OCI-LY3 (cell line): ENCODE results near the gene EPB41L4A.

ENCODE experiments used
- H2AFZ ChIP-seq: fragments of 200-600, 300-600 bp; shearing (Covaris generic); 2 replicates; pipeline ENCODE4 v1.6.0; 2014; ENCODE audit warnings: antibody characterized with exemption, low read depth, low read length
- H3K27ac ChIP-seq: fragments of 200-600, 300-600 bp; sonication (generic); 2 replicates; pipeline ENCODE4 v1.5.1; 2014; ENCODE audit warnings: mild to moderate bottlenecking, low read length, moderate library complexity, mixed read lengths
- H3K27me3 ChIP-seq: fragments of 200-600, 300-600 bp; sonication (generic); 2 replicates; pipeline ENCODE4 v1.6.1; 2014; ENCODE audit warnings: low read depth, low read length, mixed read lengths
- H3K36me3 ChIP-seq: fragments of 200-600, 300-600 bp; sonication (generic); replicated peaks from 2 replicates; pipeline ENCODE3; 2014; ENCODE audit warnings: low read depth, low read length, mixed read lengths
- H3K4me1 ChIP-seq: fragments of 300-600, 200-600 bp; sonication (generic); 2 replicates; pipeline ENCODE4 v1.6.1; 2014; ENCODE audit warnings: low read length, mixed read lengths
- H3K4me2 ChIP-seq: fragments of 200-600, 300-600 bp; sonication (generic); 2 replicates; pipeline ENCODE4 v1.6.1; 2014; ENCODE audit warnings: low read length, mixed read lengths
- H3K4me3 ChIP-seq: fragments of 300-600, 200-600 bp; sonication (generic); 2 replicates; pipeline ENCODE4 v1.5.1; 2014; ENCODE audit warnings: antibody characterized with exemption, mild to moderate bottlenecking, low read length, moderate library complexity
- H3K79me2 ChIP-seq: fragments of 300-600, 200-600 bp; shearing (Covaris generic); 2 replicates; pipeline ENCODE4 v1.6.1; 2014; ENCODE audit warnings: mild to moderate bottlenecking, low read length, mixed read lengths
- H3K9ac ChIP-seq: fragments of 300-600, 200-600 bp; shearing (Covaris generic); 2 replicates; pipeline ENCODE4 v1.6.0; 2014; ENCODE audit warnings: mild to moderate bottlenecking, low read length, moderate library complexity
- H3K9me3 ChIP-seq: fragments of 200-600, 300-600 bp; shearing (Covaris generic); 2 replicates; pipeline ENCODE4 v1.6.1; 2014; ENCODE audit warnings: low read length, mixed read lengths; ENCODE audit not compliant: insufficient read depth
- H4K20me1 ChIP-seq: fragments of 200-600, 300-600 bp; sonication (generic); 2 replicates; pipeline ENCODE4 v1.6.1; 2016; ENCODE audit warnings: low read length, mixed read lengths; ENCODE audit not compliant: insufficient read depth
- EZH2phosphoT487 ChIP-seq: fragments of 200-600 bp; shearing (Covaris generic); IDR thresholded peaks from 2 replicates; pipeline ENCODE4 v1.6.1; 2018; ENCODE audit warnings: antibody characterized with exemption, mixed run types, low read depth
- TF ChIP-seq, protein P1 (sequence below): fragments of 200-600, 300-600 bp; sonication (generic); IDR thresholded peaks from 2 replicates; pipeline ENCODE4 v1.5.1; 2014; ENCODE audit warnings: antibody characterized with exemption, low read length, low read depth

The EPB41L4A gene

DNA sequence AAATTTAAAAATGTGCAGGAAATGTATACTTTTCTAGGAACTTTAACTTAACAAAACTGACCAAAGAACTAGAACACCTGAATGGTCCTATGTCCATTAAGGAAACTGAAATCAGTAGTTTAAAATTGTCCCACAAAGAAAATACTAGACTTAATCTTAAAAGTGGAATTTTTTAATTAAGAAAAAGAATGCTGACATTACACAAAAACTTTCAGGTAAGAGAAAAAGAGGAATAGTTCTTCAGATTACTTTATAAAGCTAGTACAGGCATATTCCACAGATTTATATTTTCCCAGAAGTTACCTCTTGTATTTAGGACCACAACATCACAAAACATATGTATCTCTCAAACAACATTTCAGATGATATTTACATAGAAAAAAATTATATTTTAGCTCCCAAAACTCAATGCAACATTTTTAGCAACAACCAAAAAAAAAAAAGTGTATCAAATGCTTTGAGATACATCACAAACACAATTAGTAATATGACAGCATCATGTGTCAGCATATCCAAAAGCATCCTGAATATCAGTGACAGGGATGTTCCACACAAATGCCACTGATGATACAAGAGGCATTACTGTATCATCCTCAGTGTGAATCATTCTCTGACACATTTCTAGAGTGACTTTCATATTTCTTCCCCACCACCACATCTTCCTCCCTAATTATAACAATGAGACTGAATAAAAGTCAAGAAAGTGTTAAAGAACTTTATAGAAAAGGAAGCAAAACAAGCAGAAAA is 264.0 kb downstream of the EPB41L4A start:
- Histone ChIP-seq H3K36me3 (no peaks in the 10 kb centered on the region), H3K27ac (no peak overlapping the region), H3K4me2 (no peak overlapping the region), H3K27me3 (no peaks in the 10 kb centered on the region), H4K20me1 (no peaks in the 10 kb centered on the region), H3K9me3 (no peaks in the 10 kb centered on the region), H3K4me3 (no peak overlapping the region), H3K4me1 (peaks cover under 1% of the 10 kb centered on the region; the same call in 1 of the 2 replicates), H3K79me2 (no peaks in the 10 kb centered on the region), H3K9ac (no peak overlapping the region), H2AFZ (no peak overlapping the region)
- TF ChIP-seq, protein P1, sequence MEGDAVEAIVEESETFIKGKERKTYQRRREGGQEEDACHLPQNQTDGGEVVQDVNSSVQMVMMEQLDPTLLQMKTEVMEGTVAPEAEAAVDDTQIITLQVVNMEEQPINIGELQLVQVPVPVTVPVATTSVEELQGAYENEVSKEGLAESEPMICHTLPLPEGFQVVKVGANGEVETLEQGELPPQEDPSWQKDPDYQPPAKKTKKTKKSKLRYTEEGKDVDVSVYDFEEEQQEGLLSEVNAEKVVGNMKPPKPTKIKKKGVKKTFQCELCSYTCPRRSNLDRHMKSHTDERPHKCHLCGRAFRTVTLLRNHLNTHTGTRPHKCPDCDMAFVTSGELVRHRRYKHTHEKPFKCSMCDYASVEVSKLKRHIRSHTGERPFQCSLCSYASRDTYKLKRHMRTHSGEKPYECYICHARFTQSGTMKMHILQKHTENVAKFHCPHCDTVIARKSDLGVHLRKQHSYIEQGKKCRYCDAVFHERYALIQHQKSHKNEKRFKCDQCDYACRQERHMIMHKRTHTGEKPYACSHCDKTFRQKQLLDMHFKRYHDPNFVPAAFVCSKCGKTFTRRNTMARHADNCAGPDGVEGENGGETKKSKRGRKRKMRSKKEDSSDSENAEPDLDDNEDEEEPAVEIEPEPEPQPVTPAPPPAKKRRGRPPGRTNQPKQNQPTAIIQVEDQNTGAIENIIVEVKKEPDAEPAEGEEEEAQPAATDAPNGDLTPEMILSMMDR: no peak
- TF ChIP-seq EZH2phosphoT487: no peak

DNA sequence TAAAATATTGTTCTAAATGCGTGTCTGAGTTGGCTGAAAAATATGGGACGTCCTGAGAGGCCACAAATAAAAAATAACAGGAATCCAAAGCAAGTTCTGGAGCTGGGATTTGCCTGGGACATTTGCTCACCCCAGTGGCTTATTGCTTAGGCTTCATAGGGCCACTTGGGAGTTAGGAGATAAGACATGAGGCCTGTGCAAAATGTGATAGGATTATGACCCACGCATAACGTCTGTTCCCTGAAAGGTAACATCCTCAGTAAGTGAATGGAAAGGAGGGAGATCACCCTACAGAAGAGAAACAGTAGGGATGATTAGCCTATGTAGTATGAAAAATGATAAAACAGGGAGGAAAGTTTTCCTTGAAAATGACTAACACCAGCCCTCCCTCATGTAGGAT is 269.4 kb downstream of the EPB41L4A start:
- Histone ChIP-seq H3K36me3 (no peaks in the 10 kb centered on the region), H3K79me2 (no peaks in the 10 kb centered on the region), H3K27ac (no peak overlapping the region), H3K9me3 (no peaks in the 10 kb centered on the region), H3K27me3 (no peaks in the 10 kb centered on the region), H3K4me3 (no peak overlapping the region), H3K9ac (no peak overlapping the region), H4K20me1 (no peaks in the 10 kb centered on the region), H3K4me1 (peaks cover 10% of the 10 kb centered on the region), H3K4me2 (no peak overlapping the region), H2AFZ (no peak overlapping the region)
- TF ChIP-seq, protein P1: no peak
- TF ChIP-seq EZH2phosphoT487: no peak

DNA sequence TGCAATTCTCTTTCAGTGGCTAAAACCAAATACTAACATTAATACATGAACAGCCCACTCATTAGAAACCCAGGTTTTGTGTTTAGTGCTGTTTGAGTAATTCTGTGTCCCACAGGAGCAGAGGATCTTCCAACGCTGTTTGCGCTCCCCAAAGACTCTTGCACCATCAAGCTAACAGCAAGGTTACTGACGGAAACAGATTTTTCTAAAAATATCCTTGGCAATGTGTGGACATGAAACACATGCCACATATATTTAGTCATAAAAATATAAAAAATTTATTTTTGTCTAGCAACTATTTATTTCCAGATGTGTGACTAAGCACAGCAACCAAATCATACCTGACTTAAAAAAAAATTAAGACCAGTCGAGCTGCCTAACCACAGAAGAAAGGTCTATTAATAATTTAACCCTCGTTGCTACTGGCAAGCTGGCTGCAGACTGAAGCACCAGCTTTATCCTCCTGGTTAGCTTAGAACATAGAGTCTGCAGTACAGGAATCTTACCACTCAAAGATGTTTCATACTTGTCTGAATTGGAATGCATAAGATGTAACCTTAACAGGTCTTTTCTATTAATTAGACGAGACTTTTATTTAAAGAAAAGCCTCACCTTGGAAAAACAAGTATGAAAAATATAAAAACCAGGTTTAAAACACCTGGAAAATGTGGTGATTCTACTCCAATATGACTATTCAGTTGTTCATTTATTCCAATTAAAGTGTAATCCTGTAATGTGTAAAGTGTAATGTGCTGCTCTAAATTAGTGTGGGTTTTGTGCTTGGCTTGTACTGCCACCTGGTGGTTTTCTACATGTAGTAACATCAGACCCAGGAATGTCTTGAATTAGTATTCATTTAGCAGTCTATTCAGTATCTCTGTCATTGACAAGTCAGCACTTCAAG is 272.5 kb downstream of the EPB41L4A start:
- H3K9me3 ChIP-seq: no peaks in the 10 kb centered on the region
- no peaks in the 10 kb centered on the region; the same call in 1 of the 2 replicates for H3K27me3 ChIP-seq
- H3K4me2 ChIP-seq: peak overlapping the region; percentile 61
- H4K20me1 ChIP-seq: no peaks in the 10 kb centered on the region
- no peak for TF ChIP-seq EZH2phosphoT487
- TF ChIP-seq, protein P1: peak; percentile 75
- H3K9ac ChIP-seq: no peak overlapping the region
- no peaks in the 10 kb centered on the region for H3K36me3 ChIP-seq
- no peak overlapping the region for H2AFZ ChIP-seq
- H3K4me1 ChIP-seq: peaks cover 21% of the 10 kb centered on the region
- H3K27ac ChIP-seq: no peak overlapping the region
- peak overlapping the region; percentile 47; the same call in 1 of the 2 replicates for H3K4me3 ChIP-seq
- H3K79me2 ChIP-seq: no peaks in the 10 kb centered on the region

DNA sequence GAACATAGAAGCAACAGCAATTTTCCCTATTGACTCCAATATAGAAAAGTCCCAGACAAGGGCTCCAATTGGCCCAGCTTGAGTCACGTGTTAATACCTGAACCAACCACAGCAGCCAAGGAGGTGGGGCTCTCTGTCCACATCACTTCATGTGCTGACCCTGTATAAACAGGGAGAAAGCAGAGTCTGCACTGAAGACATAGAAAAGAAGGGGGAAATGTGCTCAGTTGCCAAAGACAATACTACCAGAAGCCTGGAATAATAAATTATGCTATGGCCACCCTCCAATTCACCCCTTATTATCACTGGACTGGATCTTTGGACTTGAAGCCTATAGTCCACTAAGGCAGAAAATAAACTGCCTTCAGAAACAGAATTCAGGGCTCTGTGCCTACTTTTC is 275.4 kb downstream of the EPB41L4A start:
- Histone ChIP-seq H3K27me3 (no peaks in the 10 kb centered on the region; the same call in 1 of the 2 replicates), H3K27ac (no peak overlapping the region), H3K79me2 (no peaks in the 10 kb centered on the region), H3K9me3 (no peaks in the 10 kb centered on the region), H3K9ac (no peak overlapping the region), H2AFZ (no peak overlapping the region), H3K4me2 (no peak overlapping the region), H3K36me3 (no peaks in the 10 kb centered on the region), H3K4me3 (no peak overlapping the region), H4K20me1 (no peaks in the 10 kb centered on the region), H3K4me1 (peaks cover 21% of the 10 kb centered on the region)
- TF ChIP-seq, protein P1: no peak
- no peak for TF ChIP-seq EZH2phosphoT487
